Tongue (tissue), 2 donors: ENCODE results near the gene MED15. TPM values are rescaled to one million over a fixed set of nuclear protein-coding genes. Genes with fewer than 3 reads are reported as not detected.
"Not testable (repeated sequence)": the region's sequence is repeated elsewhere in the genome, so short reads cannot be mapped to it uniquely, and the experiment has no call there.

Experiments used
- DNase-seq: peaks from one replicate; pipeline ENCODE4 v3.0.0-alpha.2; 2015
- total RNA-seq: library from RNA; depleted of rRNA; stranded (reverse); fragments of >200 nt; gene quantifications from one replicate; pipeline ENCODE4 v1.2.3, GENCODE V29; 2014

Gene MED15
- total RNA-seq, 1 donor from 2014 or later = 38.5 TPM

- no peak for DNase-seq
Measured at GRCh38 chr22:20533095-20533878, 25.9 kb downstream of the MED15 start.

DNA sequence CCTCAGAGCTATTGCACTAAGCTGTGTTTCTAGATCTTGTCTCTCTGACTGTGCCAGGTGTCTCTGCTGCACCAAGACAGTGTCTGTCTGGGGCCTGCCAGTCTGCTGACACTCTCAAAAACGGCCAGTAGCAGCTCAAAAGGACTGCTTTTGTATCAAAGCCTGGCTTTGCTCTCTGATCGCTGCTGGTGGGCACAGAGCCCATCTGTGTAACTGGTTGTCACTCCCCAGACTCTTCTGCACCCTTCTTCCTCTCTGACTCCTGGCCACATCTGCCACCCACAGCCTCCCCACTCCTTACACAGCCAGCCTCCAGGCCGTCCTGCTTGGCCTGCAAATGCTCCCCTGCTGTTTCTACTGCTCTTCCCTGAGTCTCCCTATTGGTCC, 26.5 kb downstream of the MED15 start:
- no peak for DNase-seq

DNA sequence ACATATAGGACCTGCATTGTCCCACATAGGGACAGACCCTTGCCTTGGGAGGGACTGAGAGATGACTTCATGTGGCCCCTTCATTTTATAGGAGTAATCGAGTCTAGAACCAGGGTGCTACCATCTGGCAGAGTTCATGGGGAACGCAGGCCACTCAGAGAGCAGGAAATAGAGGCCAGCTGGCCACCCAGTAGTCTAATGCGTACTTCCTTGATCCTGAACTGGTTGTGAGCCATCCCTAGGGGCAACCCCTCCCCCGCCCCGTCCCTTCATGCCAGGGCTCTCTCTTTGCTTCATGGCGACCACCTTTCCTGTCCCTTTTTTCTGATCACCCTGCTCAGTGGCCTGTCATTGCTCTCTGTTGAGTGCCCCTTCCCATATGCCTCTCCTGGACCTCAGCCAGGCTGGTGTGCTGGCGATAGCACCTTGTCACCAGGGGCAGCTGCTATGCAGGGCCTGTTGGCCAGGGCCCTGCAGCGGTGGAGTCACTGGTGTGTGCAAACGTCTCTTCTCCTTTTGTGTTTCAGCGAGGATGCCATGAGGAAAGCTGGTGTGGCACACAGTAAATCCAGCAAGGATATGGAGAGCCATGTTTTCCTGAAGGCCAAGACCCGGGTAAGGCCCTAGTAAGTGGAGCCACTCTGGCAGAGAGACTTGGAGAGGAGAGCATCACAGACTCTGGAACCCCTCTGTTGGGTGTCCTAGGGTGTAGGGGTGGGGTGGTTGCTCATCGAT, 29.3 kb downstream of the MED15 start:
- no peak for DNase-seq

- DNase-seq = no peak
Measured at GRCh38 chr22:20537325-20537756, 29.9 kb downstream of the MED15 start.

DNA sequence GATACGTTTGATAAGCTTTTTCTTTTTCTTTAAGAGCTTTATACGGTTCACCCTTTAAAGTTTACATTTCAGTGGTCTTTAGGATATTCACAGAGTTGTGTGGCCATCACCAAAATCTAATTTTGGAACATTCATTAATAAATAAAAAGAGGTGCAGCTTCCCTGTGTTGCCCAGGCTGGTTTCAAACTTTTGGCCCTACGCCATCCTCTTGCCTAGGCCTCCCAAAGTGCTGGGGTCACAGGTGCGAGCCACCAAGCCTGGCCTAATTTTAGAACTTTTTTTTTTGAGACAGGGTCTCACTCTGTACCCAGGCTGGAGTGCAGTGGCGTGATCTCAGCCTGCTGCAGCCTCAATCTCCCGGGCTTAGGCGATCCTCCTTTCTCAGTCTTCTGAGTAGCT, 30.6 kb downstream of the MED15 start:
- DNase-seq = no peak

DNA sequence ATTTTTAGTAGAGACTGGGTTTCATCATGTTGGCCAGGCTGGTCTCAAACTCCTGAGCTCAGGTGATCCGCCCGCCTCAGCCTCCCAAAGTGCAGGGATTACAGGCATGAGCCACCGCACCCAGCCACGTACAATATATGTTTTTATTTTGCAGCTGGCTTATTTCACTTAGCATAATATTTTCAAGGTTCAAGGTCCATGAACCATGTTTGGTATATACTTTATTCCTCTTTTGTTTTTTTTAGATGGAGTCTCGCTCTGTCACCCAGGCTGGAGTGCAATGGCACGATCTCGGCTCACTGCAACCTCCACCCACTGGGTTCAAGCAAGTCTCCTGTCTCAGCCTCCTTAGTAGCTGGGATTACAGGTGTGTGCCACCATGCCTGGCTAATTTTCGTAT, 31.5 kb downstream of the MED15 start:
- not testable (repeated sequence) for DNase-seq

GRCh38 chr22:20542055-20542454, 34.6 kb downstream of the MED15 start:
- no peak for DNase-seq

GRCh38 chr22:20542736-20543135, 35.3 kb downstream of the MED15 start:
- DNase-seq = no peak

DNA sequence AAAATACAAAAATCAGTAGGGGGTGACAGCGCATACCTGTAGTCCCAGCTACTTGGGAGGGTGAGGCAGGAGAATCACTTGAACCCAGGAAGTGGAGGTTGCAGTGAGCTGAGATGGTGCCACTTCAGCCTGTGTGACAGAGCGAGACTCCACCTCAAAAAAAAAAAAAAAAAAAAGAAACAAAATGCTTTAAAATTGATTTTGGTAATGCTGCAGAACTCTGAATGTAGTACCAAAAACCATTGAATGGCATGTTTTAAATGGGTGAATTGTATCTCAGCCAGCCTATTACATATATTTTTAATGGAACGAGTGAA, 37.9 kb downstream of the MED15 start:
- DNase-seq = not testable (repeated sequence)

GRCh38 chr22:20545681-20546521, 38.5 kb downstream of the MED15 start:
- DNase-seq = no peak

GRCh38 chr22:20546541-20546950, 39.1 kb downstream of the MED15 start:
- DNase-seq = no peak

DNA sequence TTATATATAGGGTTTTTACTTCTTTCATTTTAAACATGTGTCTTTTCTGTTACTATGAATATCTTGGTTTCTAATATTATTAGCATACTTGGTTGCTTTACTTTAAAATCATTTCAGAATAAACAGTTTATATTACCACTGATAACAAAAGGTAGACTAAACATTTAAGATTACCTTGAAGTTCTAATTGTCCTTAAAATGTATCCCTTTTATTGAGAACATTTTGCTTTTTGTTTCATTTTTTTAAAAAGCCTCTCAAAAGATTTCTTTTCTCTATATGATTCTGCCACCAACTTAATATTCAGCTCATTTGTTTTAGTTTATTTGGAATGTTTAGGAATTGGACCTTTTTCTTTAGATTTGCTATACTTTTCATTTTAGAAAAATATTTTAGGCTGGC, 39.6 kb downstream of the MED15 start:
- no peak for DNase-seq

GRCh38 chr22:20548806-20549205, 41.4 kb downstream of the MED15 start:
- no peak for DNase-seq

DNA sequence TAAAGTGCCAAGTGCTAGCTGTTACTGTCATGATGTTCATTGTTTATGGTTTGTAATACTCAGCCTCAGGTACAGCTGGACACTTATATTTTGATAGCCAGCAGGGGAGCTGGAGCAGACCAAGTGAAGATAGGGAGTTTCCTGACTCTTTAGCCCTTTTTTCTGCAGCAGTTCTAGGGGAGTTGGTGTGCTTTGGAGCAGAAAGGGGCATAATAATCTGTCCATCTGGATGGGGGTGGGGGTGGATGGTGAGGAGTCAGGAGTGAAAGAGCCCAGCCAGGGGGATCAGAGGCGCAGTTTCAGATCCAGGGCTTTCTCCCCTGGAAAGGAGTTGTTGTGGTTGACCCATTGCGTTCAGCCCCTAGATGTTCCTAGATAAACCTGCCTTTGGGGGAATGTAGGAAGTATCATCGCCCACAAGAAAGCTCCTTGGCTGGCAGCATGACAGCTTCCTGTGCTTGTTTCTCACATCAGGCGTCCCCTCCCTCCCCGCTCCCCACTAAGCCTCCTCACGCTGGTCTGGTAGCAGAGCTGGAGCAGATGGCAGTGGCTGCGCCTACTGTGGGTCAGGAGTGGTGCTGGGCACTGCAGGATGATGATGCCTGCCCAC, 41.9 kb downstream of the MED15 start:
- DNase-seq = peak; percentile 69

DNA sequence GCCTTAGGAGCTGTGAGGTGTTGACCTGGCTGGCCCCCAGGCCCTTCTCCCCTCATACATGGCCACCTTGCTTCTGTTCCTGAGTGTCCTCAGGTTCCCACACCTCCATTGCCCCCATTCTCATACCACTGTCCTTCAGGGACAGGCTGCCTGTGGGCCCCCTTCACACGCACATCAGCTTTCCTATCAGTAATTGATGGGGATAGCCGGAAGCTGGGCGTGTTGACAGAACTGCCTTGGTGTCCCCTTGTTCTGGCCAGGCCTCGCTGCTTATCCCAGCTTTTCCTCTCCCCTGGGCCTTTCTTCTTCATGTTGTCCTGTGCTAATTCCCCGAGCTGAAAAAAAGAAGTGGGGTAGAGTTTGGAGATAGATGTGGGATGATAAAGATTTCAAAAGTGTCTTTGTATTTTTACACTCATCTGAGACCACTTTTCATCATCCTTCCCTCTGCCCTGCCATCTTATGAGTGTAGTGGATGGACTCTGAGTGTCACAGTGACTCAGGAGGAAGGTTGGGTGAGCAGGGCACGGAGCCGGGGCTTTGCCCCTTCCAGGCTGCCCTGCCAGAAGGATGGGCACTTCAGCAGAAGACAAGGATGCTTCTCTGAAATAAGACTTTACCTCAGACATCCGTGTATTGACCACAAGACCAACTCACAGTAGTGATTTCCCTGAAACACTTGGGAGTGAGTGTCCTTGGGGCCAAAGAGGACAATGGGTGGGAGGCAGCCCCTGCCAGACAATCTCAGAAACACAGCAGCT, 42.8 kb downstream of the MED15 start:
- no peak for DNase-seq

DNA sequence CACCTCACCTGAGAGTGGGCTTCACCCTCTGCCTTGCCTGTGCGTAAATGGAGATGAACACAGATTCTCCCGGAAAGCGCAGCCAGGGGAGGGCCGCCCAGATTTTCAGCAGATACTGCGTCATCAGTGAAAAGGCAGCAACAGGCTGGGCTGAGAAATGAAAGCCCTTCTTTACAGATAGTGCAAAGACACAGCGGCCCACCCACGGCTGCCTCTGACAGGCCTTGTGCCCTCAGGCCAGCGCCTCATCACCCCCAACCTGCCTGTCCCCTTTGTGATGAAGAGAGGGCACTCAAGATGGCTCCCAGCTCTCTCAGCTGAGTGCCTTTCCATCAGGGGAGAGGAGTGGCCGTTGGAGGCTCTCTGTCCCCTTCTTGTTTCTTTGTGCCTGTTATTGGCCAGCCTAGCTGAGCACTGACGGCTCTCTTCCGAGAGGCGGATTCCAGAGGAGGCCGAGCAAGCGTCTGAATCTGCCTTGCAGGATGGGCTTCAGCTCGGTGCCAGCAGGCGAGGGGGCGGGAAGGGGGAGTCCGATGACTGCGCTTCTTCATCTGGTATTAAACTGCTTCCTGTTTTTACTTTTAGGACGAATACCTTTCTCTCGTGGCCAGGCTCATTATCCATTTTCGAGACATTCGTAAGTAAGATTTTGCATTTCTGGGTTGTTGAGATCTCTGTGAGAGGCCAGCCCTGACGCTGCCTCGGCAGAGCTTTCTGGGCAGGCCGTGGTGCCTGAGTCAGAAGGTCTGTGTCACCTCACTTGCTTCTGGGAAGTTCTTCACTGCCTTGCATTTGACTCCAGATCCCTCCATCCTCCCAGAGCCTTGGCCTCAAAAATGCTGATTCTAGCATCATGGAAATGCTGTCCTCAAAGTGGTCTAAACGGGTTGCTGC, 43.7 kb downstream of the MED15 start:
- peak; percentile 77 for DNase-seq

GRCh38 chr22:20551805-20552442, 44.5 kb downstream of the MED15 start:
- DNase-seq = peak; percentile 90

GRCh38 chr22:20552443-20553401, 45.3 kb downstream of the MED15 start:
- peak; percentile 84 for DNase-seq
